SH-SY5Y (cell line): ENCODE data around the gene POMGNT2.

Experiments
- GATA2 ChIP-seq: IDR thresholded peaks from 2 replicates; pipeline ENCODE4 v1.6.1; 2011; ENCODE audit warnings: mild to moderate bottlenecking, low read depth, low read length
- GATA3 ChIP-seq: IDR thresholded peaks from 2 replicates; pipeline ENCODE4 v1.6.1; 2011; ENCODE audit warnings: low read depth, mild to moderate bottlenecking, low read length, moderate library complexity

- TF ChIP-seq GATA2: no peak
- no peak for TF ChIP-seq GATA3
Measured at GRCh38 chr3:43095370-43095769, 10.5 kb downstream of the POMGNT2 start.
